Thyroid gland (tissue), 4 donors: ENCODE measurements around the gene TAT.

Experiments
- POLR2A ChIP-seq, 2 donors: fragments of 450-650 bp; IDR thresholded peaks; one replicate each; pipeline ENCODE4 v1.6.1; 2017; ENCODE audit warnings: antibody characterized with exemption in 2 of 2, mild to moderate bottlenecking in 2 of 2, moderate library complexity in 1 of 2
- TF ChIP-seq, protein P1 (sequence below), 6 experiments: fragments of 200-600 bp in 3 of 6; fragments of 450-650 bp in 3 of 6; sonication (generic) in 3 of 6; IDR thresholded peaks; one replicate each; pipeline ENCODE4 v1.5.1; 2016 to 2019; ENCODE audit warnings: antibody characterized with exemption in 6 of 6, mild to moderate bottlenecking in 2 of 6, inconsistent platforms in 1 of 6, moderate library complexity in 1 of 6

DNA sequence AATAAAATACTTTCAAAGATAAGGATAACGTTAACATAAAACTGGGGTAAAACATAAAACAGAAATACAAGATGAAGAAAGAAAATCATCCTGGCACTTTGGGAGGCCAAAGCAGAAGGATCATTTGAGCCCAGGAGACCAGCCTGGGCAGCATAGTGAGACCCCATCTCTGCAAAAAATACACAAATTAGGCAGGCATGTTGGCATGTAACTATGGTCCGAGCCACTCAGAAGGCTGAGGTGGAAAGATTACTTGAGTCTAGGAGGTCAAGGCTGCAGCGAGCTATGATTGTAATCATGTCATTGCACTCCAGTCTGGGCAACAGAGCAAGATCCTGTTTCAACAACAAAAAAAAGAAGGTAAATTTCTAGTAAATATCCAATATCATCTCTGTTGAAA is 19.6 kb downstream of the TAT start:
- TF ChIP-seq, protein P1, sequence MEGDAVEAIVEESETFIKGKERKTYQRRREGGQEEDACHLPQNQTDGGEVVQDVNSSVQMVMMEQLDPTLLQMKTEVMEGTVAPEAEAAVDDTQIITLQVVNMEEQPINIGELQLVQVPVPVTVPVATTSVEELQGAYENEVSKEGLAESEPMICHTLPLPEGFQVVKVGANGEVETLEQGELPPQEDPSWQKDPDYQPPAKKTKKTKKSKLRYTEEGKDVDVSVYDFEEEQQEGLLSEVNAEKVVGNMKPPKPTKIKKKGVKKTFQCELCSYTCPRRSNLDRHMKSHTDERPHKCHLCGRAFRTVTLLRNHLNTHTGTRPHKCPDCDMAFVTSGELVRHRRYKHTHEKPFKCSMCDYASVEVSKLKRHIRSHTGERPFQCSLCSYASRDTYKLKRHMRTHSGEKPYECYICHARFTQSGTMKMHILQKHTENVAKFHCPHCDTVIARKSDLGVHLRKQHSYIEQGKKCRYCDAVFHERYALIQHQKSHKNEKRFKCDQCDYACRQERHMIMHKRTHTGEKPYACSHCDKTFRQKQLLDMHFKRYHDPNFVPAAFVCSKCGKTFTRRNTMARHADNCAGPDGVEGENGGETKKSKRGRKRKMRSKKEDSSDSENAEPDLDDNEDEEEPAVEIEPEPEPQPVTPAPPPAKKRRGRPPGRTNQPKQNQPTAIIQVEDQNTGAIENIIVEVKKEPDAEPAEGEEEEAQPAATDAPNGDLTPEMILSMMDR (IDR thresholded peaks at IDR 0.05): no peak
- TF ChIP-seq POLR2A (IDR thresholded peaks at IDR 0.05): no peak
